Body of pancreas (tissue), 4 donors: ENCODE measurements around the gene AFG3L2.

Experiments used
- POLR2A ChIP-seq, 3 donors: fragments of 450-650 bp; IDR thresholded peaks; one replicate each; pipeline ENCODE4 v1.6.1; 2016; ENCODE audit warnings: antibody characterized with exemption in 3 of 3, mild to moderate bottlenecking in 2 of 3
- TF ChIP-seq, protein P1 (sequence below), 7 experiments: fragments of 450-650 bp in 4 of 7; fragments of 200-600 bp in 3 of 7; sonication (generic) in 3 of 7; IDR thresholded peaks; one replicate each; pipeline ENCODE4 v1.5.1; 2016 to 2019; ENCODE audit warnings: antibody characterized with exemption in 7 of 7

DNA sequence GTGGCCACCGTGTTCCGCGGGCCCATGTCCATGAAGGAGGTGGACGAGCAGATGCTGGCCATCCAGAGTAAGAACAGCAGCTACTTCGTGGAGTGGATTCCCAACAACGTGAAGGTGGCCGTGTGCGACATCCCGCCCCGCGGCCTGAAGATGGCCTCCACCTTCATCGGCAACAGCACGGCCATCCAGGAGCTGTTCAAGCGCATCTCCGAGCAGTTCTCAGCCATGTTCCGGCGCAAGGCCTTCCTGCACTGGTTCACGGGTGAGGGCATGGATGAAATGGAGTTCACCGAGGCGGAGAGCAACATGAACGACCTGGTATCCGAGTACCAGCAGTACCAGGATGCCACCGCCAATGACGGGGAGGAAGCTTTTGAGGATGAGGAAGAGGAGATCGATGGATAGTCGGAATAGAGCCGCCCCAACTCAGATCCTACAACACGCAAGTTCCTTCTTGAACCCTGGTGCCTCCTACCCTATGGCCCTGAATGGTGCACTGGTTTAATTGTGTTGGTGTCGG is 51.2 kb downstream of the AFG3L2 start:
- TF ChIP-seq, protein P1, sequence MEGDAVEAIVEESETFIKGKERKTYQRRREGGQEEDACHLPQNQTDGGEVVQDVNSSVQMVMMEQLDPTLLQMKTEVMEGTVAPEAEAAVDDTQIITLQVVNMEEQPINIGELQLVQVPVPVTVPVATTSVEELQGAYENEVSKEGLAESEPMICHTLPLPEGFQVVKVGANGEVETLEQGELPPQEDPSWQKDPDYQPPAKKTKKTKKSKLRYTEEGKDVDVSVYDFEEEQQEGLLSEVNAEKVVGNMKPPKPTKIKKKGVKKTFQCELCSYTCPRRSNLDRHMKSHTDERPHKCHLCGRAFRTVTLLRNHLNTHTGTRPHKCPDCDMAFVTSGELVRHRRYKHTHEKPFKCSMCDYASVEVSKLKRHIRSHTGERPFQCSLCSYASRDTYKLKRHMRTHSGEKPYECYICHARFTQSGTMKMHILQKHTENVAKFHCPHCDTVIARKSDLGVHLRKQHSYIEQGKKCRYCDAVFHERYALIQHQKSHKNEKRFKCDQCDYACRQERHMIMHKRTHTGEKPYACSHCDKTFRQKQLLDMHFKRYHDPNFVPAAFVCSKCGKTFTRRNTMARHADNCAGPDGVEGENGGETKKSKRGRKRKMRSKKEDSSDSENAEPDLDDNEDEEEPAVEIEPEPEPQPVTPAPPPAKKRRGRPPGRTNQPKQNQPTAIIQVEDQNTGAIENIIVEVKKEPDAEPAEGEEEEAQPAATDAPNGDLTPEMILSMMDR (IDR thresholded peaks at IDR 0.05), result no peak
- TF ChIP-seq POLR2A (IDR thresholded peaks at IDR 0.05), result no peak
